HEK293 (cell line): ENCODE results near the gene RBFOX2.

Source experiments
- CTCF ChIP-seq: fragments of 450-650 bp; formaldehyde crosslinking; IDR thresholded peaks from 2 replicates; pipeline ENCODE4 v1.5.1; 2016; ENCODE audit warnings: missing biosample characterization, missing genetic modification characterization
- ZNF350 ChIP-seq: fragments of 450-650 bp; formaldehyde crosslinking; IDR thresholded peaks from 2 replicates; pipeline ENCODE4 v1.5.0; 2017; ENCODE audit warnings: missing biosample characterization, mild to moderate bottlenecking, missing genetic modification characterization

GRCh38 chr22:35928285-35928798 is 100.3 kb downstream of the RBFOX2 start:
- no peak for TF ChIP-seq CTCF (tag by site-specific recombination)
- TF ChIP-seq ZNF350 (tag by site-specific recombination) = no peak
